ENCODE results near the gene ECPAS.
"Not testable (repeated sequence)": the region's sequence is repeated elsewhere in the genome, so short reads cannot be mapped to it uniquely, and the experiment has no call there.

The ECPAS gene

DNA sequence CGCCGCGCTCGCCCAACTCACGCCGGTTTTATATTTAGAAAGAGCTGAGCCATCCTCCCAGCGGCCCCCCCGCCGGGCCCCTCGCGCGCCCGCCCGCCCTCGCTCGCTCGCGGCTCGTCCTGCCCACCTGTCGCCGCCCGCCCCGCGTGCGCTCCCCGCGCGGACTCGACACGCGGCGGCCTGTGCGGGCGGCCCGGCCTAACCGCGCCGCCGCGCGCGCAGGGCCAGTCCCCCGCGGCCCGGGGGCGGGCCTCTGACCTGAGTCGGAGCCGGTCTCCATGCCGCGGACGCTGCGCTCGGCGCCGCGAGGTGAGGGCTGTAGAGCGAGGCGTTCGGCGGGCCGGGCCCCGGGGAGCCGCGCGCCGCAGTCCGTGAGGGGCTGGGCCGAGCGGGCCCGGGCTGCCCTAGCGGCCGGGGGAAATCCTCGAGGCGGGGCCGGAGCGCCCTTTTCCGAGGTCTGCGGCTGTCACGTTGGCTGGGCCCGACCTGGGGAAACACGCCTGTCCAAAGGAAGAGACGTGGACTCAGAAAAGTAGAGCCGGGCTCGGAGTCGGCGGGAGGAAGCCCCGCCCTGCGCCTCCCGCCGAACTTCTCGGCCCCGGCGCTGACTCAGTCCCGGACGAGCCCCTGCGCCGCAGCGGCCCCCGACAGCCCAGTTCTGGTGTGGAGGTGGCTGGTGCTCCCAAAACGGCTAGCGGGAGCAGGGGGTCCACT is at the start of gene ECPAS:
ECPAS (minus strand) TSS at position 526 of the 714 bp plus-strand sequence. CDS start 11,465 bp downstream, outside the sequence.
- DNase-seq (ENCODE audit: low read depth, low spot score), result peak; percentile 32

GRCh38 chr9:111533099-111533790 is 49.1 kb upstream of the ECPAS start:
- no peak for DNase-seq (ENCODE audit: low read depth, low spot score)

DNA sequence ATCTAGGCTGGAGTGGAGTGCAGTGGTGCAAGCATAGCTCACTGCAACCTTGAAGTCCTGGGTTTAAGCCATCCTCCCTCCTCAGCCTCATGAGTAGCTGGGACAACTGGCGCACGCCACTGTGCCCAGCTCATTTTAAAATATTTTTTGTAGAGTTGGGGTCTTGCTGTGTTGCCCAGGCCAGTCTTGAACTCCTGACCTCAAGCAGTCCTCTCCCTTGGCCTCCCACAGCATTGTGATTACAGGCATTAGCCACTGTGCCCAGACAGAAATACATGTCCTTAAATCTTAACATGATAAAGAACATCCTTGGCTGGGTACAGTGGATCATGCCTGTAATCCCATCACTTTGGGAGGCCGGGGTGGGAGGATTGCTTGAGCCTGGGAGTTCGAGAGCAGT is 47.5 kb upstream of the ECPAS start:
- no peak for DNase-seq (ENCODE audit: low read depth, low spot score)

- DNase-seq (ENCODE audit: low read depth, low spot score), result no peak
Observed at GRCh38 chr9:111529787-111530186, 45.6 kb upstream of the ECPAS start.

DNA sequence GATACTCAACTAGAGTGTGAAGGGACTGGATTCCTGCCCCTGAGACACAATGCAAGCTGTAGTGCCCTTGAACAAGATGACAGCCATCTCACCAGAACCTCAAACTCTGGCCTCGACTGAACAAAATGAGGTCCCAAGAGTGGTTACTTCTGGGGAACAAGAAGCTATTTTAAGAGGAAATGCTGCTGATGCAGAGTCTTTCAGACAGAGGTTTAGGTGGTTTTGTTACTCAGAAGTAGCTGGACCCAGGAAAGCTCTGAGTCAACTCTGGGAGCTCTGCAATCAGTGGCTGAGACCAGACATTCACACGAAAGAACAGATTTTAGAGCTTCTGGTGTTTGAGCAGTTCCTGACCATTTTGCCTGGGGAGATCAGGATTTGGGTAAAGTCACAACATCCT is 43.2 kb upstream of the ECPAS start:
- no peak for DNase-seq (ENCODE audit: low read depth, low spot score)

DNA sequence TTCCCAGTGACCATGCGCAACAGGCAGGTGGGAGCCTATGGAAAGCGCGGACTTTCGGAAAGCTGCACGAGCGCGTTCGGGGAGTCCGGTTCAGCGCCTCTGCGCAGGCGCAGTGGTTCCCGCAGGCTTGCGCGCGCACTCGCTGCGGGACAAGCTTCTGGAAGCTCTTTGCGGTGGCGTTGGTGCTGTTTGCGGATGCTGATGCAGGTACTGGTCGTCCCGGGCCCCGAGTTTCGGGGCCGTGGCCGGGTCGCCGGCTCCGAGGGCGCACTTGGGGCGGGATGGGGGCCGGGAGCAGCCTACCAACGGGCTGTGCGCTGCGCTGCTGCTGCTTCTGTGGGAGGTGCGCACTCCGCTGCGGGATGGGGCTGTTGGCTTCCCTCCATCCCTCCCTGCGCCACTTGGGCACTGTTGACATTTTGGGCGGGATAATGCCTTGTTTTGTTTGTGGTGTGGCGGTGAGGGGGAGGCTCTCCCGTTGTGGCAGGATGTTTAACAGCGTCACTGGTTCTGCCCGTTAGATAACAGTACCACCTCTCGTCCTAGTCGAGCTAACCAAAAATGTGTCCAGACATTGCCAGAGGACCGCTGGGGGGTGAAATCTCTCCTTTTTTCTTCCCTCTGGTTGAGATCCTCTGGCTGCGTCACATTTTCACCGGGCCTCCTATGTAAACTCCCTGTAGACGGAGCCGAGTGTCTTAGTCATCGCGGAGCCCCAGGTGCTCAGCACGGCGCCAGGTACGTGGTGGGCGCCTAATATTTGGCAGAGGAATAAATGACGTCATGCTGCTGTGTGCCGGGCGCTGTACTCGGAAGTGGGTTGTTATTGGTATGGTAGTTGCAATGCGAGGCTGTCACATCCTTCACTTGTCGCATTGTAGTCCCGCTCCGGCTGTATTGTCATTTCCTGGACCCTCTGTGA is 41.1 kb upstream of the ECPAS start, which contains the start of gene ZNF483:
ZNF483 (plus strand) TSS at position 124 of the 922 bp plus-strand sequence. CDS start 2,217 bp downstream, outside the sequence.
- peak; percentile 50 for DNase-seq (ENCODE audit: low read depth, low spot score)

GRCh38 chr9:111524731-111525055 is 40.5 kb upstream of the ECPAS start:
- no peak for DNase-seq (ENCODE audit: low read depth, low spot score)

GRCh38 chr9:111516061-111516465 is 31.9 kb upstream of the ECPAS start:
- DNase-seq (ENCODE audit: low read depth, low spot score), result no peak

- no peak for DNase-seq (ENCODE audit: low read depth, low spot score)
Observed at GRCh38 chr9:111514967-111515366, 30.8 kb upstream of the ECPAS start.

DNA sequence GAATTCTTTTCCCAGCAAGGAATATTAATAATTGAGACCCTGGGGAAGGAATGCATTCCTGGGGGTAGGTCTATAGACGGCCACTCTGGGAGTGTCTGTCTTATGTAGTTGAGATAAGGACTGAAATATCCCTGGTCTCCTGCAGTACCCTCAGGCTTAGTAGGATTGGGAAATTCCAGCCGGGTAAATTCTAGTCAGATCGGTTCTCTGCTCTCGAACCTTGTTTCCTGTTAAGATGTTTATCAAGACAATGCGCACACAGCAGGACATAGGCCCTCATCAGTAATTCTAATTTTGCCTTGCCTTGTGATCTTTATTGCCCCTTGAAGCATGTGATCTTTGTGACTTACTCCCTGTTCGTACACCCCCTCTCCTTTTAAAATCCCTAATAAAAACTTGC is 27.4 kb upstream of the ECPAS start:
- not testable (repeated sequence) for DNase-seq (ENCODE audit: low read depth, low spot score)

DNA sequence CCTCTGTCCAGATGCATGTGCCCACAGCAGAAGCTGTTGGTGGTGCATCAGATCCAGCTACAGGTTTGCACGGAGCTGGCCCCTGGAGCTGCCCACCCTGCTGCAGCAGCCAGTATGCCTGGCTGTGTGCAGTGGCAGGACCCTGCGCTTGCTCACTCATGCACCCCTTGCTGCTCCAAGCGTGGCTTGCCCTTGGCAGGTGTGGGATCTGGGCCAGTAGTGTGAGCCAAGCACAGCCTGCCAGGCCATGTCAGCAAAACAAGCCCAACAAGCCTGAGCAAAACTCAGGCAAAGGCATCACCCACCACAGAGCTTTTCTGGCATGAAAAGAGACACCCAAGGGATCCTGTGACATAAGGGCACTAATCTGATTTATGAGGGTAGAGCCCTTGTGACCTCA is 18.3 kb upstream of the ECPAS start:
- DNase-seq (ENCODE audit: low read depth, low spot score), result no peak

DNA sequence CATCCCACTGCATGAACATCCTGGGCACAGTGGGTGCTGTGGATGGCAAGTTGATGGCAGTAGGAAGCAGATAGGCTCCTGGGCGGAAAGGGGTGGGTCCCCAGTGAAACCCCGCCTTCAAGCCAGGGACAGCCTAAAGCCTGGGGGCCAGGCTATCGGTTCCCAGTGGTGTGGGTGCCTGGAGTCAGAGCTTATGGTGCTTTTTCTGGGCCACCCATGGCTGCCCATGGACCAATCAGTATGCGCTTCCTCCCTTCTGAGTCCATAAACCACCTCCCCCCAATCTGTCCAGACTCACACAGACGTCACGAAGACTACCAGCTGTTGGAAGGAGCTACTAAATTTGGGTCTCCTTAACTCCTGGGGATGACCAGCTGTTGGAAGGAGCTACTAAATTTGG is 17.5 kb upstream of the ECPAS start:
- no peak for DNase-seq (ENCODE audit: low read depth, low spot score)

GRCh38 chr9:111501005-111501562 is 16.9 kb upstream of the ECPAS start:
- DNase-seq (ENCODE audit: low read depth, low spot score), result no peak

- DNase-seq (ENCODE audit: low read depth, low spot score), result not testable (repeated sequence)
Observed at GRCh38 chr9:111497196-111497595, 13.0 kb upstream of the ECPAS start.

DNA sequence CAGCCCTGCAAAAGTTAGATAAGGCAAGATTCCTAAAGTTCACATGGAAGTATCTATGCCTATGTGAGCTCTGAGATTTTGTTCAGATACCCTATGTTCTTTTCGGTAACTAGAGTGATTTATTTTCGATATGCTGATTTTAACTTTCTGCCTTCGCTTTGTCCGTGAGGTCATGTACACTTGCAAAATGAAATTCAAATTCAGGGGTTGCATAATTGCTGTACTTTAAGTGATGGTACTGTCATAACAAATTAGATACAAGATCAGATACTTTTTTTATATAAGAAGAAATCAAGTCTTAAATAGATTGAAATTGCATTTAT is 350 bp upstream of the ECPAS start:
- no peak for DNase-seq (ENCODE audit: low read depth, low spot score)

DNA sequence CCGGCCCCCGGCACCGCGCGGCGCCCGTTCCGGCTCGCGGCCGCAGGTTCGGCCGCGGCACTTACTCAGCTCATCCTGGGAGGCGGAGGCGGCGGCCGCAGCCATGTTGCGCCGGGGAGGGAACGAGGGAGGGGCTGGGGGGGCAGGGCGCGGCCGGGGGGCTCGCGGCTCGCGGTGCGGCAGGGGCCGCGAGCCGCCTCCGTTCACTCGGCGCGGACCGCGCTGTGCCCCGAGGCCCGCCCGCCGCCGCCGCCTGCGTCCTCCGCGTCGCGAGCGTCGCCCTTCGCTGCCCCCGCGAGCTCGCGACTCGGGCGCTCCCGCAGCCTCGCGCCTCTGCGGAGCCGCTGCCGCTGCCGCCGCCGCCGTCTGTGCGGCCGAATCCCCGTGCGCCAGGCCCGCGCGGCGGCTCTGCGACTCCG is 735 bp downstream of the ECPAS start:
- no peak for DNase-seq (ENCODE audit: low read depth, low spot score)

DNA sequence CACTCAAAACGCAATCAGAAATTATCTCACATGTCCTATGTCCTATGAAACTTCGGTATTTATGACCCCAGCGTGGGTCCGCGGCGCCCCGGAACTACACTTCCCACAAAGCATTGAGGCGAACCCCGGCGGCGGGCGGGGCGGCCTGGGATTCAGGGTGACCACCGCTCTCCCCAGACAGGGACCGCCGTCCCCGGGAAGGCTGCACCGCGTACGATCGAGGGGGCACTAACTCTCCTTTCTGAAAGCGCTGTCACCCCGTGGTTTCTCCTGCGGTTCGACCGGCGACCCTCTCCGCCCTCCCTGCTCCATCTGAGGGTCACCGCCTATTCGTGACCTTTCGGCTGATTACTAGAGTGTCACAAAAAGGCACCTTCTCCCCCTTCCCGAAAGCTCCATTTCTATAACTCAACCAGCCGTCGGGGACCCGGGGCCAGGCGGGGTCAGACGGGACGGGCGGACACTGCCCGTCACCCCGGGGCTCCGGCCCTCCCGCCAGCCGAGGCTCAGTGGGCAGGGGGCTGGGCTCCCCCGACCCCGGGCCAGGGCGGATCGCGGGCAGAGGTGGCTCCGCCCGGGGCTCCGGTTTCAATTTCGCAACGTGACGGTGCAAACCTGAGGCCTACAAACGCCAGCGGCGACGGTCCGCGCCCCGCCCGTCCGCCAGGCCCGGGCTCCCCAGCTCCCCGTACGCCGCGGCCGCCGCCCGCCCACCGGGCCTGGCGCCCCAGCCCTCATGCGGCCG is 1.3 kb downstream of the ECPAS start:
- DNase-seq (ENCODE audit: low read depth, low spot score), result no peak

GRCh38 chr9:111481885-111482636 is 2.1 kb downstream of the ECPAS start:
- DNase-seq (ENCODE audit: low read depth, low spot score), result no peak

DNA sequence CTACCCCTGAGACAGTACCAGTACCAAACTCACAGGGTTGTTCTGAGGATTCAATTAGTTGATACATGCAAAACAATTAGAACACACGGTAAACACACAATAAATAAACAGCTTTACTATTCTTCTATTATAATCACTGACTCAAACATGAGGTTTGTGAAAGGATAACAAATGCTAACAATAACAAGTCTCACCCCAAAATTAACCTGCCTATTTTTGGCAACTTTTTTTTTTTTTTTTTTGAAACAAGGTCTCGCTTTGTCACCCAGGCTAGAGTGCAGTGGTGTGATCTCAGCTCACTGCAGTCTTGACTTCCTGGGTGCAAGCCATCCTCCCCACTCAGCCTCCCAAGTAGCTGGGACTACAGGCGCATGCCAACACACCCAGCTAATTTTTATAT is 6.5 kb downstream of the ECPAS start:
- no peak for DNase-seq (ENCODE audit: low read depth, low spot score)

DNA sequence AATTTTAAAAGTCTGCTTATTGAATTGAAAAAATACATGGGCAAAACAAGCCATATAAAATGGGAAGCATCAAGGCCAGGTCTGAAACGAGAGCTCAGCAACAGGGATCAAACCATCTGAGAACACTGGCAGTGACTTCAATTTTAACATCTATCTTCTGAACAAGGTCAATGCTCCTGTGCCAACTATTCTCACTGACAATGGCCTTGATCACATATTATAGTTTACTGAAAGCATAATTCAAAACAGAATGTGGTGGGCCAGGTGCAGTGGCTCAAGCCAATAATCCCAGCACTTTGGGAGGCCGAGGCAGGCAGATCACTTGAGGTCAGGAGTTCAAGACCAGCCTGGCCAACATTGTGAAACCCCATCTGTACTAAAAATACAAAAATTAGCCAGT is 9.0 kb downstream of the ECPAS start:
- DNase-seq (ENCODE audit: low read depth, low spot score), result no peak

GRCh38 chr9:111474385-111474784 is 9.8 kb downstream of the ECPAS start:
- DNase-seq (ENCODE audit: low read depth, low spot score), result no peak

Data from brain pericyte (primary cell).